Stimulated activated CD8-positive, alpha-beta memory T cell treated with anti-CD3 and anti-CD28 coated beads, Interleukin-7, amount 100 ng/mL, for 1 hour (primary cell): ENCODE data around the gene MYO7B.

Experiments used
- DNase-seq, 2 donors: peaks; one replicate each; pipeline ENCODE4 v3.0.0-alpha.2; 2020; ENCODE audit warnings: low read depth in 2 of 2

Gene MYO7B

DNA sequence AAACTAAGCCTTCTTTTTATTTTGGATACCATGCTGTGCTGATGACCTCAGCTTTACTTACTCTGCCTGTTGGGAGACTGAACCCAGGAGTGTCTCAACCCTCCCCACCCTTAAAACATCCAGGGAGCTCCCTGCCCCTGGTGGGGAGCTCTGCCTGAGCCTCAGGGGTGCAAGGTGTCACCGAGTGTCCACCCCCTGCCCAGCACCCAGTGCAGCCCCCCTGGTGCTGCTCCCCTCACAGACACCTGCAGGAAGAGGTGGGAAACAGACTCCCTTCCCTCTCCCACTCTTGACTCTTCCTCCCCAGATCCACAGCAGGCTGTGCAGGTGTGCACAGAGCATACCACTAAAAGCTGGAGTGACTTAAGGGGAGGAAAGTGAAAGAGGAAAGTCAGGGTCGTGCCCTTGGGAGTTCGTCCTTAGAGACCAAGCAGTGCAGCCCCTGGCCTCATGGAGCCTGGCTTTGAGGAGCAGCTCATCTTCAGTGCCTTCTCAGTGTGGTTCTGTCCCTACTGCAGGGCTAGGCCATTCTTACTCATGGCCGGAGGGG lies 51.3 kb downstream of the MYO7B start:
- DNase-seq: no peak

DNA sequence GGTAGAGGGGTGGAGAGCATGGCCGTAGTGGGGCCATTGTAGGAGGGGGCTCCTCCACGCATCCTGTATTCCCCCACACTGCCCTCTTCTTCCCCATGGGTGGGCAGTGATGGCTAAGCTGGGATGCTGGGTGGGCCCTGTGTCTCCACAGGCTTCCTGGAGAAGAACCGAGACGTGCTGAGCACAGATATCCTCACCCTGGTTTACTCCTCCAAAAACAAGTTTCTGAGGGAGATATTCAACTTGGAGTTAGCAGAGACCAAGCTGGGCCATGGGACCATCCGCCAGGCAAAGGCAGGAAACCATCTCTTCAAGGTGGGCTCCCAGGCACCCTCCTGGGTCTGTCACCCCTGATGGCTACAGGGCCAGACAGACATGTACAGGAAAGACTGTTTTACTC lies 52.8 kb downstream of the MYO7B start:
- DNase-seq: no peak

DNA sequence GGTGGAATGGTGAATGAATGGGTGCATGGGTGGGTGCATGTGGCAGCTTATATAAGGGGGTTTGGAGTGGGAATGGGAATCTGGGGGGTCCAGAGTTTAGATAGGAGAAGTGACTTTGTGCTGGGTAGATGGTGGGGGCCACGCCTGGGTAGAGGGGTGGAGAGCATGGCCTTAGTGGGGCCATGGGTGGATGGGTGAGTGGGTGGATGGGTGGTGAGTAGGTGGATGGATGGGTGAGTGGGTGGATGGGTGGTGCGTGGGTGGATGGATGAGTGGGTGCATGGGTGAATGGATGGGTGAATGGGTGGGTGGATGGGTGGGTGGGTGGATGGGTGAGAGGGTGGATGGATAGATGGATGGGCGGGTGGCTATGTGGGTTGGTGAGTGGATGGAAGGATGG lies 53.9 kb downstream of the MYO7B start:
- DNase-seq: no peak

DNA sequence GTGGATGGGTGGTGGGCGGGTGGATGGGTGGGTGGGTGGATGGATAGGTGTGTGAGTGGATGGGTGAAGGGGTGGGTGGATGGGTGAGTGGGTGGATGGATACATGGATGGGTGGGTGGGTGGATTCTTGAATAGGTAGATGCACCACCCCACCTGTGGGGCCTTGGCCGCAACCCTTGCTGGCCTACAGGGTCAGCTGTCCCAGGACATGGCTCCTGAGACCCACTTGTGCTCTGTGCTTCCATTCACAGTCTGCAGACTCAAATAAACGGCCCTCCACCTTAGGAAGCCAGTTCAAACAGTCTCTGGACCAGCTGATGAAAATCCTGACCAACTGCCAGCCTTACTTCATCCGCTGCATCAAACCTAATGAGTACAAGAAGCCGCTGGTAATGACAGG lies 54.4 kb downstream of the MYO7B start:
- DNase-seq: no peak

DNA sequence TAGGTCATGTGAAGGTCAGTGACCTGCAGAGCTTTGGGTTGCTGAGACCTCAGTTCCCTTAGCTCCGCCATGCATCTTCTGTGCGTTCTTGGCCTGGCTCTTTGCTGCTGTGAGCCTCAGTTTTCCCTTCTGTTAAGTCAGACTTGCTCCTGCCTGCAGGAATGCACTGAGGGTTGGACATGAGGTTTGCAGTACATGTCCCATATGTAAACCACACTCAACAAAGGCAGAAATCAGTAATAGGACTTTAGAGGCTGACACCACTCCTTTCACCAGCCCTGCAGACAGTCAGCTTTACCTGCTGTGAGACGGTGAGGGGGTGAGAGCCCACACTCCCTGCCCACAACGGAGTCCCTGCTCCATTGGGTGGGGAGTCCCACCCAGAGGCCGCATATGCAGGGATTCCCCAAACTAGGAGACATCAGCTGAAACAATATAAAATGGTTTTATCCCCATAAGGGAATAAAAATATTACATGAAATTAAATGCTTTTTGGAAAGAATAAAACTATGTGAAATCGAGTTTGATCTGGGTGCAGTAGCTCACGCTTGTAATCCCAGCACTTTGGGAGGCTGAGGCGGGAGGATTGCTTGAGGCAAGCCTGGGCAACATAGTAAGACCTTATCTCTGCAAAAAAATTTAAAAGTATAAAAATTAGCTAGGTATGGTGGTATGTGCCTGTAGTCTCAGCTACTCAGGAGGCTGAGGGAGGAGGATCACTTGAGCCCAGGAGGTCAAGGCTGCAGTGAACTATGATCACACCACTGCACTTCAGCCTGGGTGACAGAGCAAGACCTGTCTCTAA lies 55.1 kb downstream of the MYO7B start:
- no peak for DNase-seq

DNA sequence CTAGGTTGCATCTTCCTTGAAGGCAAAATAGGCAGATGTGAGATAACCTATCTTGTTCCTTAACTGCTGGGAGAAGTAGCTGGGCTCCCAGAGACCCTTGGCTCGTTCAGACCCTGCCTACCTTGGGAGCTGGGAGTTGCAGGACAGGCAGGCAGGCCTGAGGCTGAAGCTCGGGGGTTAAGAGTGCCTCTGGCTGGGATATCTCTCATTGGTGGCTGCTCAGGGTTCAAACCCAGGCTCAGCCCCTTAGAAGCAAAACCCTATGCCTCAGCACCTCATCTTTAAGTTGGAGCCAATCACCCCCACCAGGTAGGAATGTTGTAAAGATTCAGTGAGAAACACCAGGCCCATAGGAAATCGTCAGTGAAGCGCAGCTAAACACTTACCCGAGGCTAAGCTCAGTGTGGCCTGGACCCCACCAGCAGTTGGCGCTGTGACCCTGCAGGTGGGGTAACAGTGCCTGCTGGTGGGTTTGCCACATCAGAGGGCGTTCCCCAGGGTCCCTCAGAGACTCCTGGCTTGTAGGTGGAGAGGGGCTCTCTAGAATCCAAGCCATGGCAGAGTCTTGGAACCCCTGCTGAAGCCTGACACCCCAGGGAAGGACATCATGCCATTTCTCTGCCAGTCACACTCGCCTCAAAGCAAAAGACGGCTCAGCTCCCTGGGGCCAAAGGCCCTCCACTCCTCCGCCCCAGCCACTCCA lies 55.9 kb downstream of the MYO7B start:
- DNase-seq: peak; percentile 6 to 38

DNA sequence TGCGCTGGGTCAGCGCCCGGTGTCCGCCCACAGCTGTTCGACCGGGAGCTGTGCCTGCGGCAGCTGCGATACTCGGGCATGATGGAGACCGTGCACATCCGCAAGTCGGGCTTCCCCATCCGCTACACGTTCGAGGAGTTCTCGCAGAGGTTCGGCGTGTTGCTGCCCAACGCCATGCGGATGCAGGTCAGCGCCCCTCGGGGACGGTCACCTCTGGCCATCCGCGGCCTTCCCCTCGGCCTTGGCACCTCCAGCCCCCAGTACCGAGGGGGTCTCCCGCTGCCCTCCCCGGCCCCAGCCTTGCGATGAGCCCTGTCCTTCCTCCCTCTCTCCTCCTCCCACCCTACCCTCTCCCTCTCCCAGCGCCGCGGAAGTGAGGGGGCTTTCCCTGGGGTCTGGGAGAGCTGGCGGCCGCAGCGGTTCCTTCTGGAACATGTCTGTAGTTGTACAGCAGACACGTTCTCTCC lies 57.3 kb downstream of the MYO7B start:
- DNase-seq: no peak

DNA sequence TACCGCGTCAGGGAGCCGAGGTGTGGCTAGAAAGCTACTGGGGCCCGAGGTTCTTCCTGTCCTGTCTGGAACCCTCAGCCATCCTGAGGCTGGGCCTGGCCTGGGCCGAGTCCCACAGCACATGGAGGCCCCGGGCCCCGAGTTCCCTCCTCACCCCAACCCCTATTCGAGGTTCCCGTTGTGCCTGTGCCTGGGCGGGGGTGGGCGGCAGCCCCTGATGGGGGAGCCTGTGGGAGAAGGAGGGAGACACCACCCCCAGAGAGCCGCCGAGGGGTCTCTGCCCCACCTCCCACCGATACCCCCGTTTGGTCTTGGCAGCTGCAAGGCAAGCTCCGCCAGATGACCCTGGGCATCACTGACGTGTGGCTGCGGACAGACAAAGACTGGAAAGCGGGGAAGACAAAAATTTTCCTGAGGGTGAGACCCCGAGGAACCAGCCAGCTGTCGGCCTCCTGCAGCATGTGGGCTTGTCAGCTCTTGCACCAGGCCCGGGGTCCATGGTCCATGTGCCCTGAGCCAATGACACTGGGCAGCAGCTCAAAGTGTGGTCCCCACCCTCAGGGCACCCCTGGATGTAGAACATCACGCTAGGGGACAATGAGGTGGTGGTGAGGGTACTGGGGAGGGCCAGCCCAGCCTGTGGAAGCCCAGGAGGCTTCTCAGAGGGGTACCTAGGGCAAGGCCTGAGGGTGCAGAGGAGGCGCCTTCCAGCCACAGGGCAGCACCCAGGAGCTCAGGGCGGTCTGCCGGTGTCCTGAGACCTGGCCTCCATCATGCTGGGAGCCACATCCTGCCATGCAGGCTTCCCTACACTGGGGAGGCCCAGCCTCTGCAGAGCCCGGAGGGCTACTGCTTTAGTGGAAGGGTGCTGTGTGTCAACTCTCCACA lies 58.0 kb downstream of the MYO7B start:
- no peak for DNase-seq

GRCh38 chr2:127594116-127594591 lies 58.7 kb downstream of the MYO7B start:
- no peak for DNase-seq

- no peak for DNase-seq
These were observed 61.0 kb downstream of the MYO7B start for GRCh38 chr2:127596311-127597045.

GRCh38 chr2:127597046-127597983 lies 61.8 kb downstream of the MYO7B start:
- no peak for DNase-seq

- no peak for DNase-seq
These were observed 62.5 kb downstream of the MYO7B start for GRCh38 chr2:127597984-127598380.

GRCh38 chr2:127598711-127599110 lies 63.2 kb downstream of the MYO7B start:
- no peak for DNase-seq

DNA sequence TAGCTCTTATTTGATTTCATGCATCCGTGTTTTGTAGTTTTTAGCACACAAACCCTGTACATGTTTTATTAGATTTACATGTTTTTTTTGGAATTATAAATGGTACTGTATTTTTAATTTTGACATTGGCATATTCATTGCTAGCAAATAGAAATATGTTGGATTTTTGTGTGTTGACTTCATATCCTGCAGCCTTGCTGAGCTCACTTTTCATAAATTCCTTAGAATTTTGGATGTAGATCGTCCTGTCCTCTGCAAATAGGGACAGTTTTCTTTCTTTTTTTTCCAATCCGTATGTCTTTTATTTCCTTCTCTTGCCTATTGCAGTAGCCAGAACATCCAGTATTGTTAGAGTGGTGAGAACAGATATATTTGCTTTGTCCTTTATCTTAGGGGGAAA lies 63.7 kb downstream of the MYO7B start:
- no peak for DNase-seq

DNA sequence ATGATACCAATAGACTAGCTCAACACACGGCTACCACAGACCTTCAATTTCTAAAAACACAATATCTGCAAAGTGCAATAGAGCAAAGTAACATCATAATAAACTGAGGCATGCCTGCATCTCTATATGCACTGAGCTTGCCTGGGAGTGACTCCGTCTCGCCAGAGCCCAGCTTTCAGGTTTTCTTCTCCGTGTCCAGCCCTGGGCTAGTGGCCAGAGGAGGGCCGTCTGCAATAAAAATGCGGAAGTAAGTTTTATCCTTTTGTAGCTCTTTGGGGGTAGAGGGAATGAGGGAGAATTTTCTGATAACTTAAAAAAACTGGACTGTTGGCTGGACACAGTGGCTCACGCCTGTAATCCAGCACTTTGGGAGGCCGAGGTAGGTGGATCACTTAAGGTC lies 69.5 kb downstream of the MYO7B start:
- no peak for DNase-seq

DNA sequence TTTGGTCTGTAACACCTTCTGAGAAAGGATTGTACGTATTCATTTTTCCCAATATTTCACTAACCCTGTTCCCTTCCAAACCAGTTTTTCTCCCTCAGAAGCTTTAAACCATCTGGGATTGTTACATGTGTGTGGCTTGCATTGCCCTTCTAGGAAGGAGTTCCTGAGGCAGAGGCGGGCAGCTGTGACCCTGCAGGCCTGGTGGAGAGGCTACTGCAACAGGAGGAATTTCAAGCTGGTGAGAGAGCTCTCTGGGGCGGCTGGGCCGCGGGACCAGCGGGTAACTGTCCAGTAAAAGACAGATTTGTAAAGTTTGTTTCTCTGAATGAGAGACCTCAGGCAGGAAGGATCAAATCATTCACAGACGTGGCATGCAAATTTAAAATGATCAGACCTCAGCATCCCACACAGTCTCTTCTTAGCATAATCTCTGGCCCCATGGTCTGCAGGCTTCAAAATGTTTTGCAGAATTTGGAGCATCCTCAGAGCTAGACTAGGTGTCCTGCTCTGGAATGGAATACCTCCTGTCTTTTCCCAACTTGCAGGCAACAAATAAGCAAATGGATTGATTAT lies 70.3 kb downstream of the MYO7B start:
- DNase-seq: no peak

DNA sequence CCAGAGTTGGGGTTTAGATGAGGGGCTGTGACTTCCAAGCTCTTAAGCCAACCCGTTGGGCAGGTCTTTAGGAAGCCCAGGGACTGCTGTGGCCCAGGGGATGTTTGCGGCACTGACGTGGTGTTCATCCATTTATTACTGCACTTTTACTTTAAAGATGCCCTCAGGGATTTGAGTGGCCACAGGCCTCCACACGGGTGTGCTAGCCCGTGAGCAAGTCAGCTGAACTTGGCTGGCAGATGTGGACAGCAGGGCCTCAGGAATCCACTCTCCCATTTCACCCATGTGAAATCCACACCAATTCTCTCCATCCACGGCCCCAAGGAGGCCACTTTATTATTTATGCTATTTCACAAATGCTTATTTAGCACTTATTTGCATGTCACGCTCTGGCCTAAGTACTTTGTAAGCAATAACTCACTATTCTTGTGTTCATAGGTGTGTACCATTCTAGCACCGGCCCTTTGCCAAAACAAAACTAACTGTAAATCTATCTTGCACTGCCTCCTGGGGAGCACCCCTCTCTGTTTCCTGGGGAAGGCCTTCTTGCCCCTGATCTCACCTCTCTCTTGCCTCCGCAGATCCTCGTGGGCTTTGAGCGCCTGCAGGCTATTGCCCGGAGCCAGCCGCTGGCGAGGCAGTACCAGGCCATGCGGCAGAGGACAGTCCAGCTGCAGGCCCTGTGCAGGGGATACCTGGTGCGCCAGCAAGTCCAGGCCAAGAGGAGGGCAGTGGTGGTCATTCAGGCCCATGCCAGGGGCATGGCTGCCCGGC lies 71.3 kb downstream of the MYO7B start:
- DNase-seq: no peak

GRCh38 chr2:127607399-127607908 lies 72.0 kb downstream of the MYO7B start:
- no peak for DNase-seq
